ENCODE data around the gene XYLT1.

Gene XYLT1

GRCh38 chr16:17228708-17229055 is 242.1 kb downstream of the XYLT1 start:
- H3K27me3 ChIP-seq (ENCODE audit: low read depth, low read length) = no peaks in the 10 kb centered on the region
- H2AFZ ChIP-seq (ENCODE audit: low read depth, low read length) = no peak overlapping the region
- no peak overlapping the region for H3K4me3 ChIP-seq (ENCODE audit: low read length)
- no peak overlapping the region for H3K9ac ChIP-seq (ENCODE audit: low read length)
- no peaks in the 10 kb centered on the region for H3K36me3 ChIP-seq (replicated peaks; ENCODE audit: low read depth, low read length)
- no peaks in the 10 kb centered on the region for H3K4me1 ChIP-seq (ENCODE audit: low read length)
- H3K27ac ChIP-seq (ENCODE audit: low read length) = no peak overlapping the region
- TF ChIP-seq, protein P1, sequence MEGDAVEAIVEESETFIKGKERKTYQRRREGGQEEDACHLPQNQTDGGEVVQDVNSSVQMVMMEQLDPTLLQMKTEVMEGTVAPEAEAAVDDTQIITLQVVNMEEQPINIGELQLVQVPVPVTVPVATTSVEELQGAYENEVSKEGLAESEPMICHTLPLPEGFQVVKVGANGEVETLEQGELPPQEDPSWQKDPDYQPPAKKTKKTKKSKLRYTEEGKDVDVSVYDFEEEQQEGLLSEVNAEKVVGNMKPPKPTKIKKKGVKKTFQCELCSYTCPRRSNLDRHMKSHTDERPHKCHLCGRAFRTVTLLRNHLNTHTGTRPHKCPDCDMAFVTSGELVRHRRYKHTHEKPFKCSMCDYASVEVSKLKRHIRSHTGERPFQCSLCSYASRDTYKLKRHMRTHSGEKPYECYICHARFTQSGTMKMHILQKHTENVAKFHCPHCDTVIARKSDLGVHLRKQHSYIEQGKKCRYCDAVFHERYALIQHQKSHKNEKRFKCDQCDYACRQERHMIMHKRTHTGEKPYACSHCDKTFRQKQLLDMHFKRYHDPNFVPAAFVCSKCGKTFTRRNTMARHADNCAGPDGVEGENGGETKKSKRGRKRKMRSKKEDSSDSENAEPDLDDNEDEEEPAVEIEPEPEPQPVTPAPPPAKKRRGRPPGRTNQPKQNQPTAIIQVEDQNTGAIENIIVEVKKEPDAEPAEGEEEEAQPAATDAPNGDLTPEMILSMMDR (IDR thresholded peaks at IDR 0.05; ENCODE audit: low read depth, low read length) = no peak
- no peak for TF ChIP-seq EZH2phosphoT487 (IDR thresholded peaks at IDR 0.05; ENCODE audit: low read depth)
- H4K20me1 ChIP-seq (ENCODE audit: insufficient read depth, low read length) = no peaks in the 10 kb centered on the region
- no peaks in the 10 kb centered on the region for H3K9me3 ChIP-seq (ENCODE audit: insufficient read depth, low read length)
- H3K79me2 ChIP-seq (ENCODE audit: low read length) = no peaks in the 10 kb centered on the region
- no peak overlapping the region for H3K4me2 ChIP-seq (ENCODE audit: low read length)

DNA sequence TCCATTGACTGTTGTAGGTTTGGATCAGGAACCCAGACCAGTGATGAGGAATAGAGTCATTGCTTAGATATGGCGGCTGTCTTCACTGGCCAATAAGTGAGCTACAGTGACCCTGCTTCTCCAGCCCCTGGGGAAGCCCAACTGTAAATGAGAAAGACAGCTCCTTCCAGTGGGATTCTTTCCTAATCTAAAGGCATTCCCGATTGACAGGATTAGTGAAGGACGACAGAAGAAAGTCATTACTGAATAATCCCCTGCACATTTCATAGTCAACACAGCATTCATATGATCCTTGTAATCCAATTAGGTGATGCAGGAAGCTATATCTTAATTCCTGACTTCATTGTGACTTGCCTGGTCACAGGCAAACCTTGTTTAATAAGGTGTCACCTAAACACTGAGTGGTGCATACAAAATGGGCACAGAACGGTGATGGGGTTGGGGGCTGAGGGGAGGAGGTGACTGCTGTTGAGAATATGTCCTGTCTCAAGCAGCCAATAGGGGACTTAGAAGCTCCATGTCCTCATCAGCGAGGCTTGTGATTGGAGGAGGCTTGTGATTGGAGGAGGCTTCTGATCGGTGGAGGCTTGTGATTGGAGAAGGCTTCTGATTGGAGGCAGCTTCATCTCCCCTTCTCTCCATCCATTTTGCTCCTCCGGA is 242.6 kb downstream of the XYLT1 start:
- no peak overlapping the region for H3K9ac ChIP-seq (ENCODE audit: low read length)
- no peaks in the 10 kb centered on the region for H3K79me2 ChIP-seq (ENCODE audit: low read length)
- no peaks in the 10 kb centered on the region for H3K36me3 ChIP-seq (replicated peaks; ENCODE audit: low read depth, low read length)
- TF ChIP-seq, protein P1 (IDR thresholded peaks at IDR 0.05; ENCODE audit: low read depth, low read length) = no peak
- TF ChIP-seq EZH2phosphoT487 (IDR thresholded peaks at IDR 0.05; ENCODE audit: low read depth) = no peak
- H3K4me2 ChIP-seq (ENCODE audit: low read length) = no peak overlapping the region
- no peaks in the 10 kb centered on the region for H3K4me1 ChIP-seq (ENCODE audit: low read length)
- H3K4me3 ChIP-seq (ENCODE audit: low read length) = no peak overlapping the region
- H2AFZ ChIP-seq (ENCODE audit: low read depth, low read length) = no peak overlapping the region
- H3K27ac ChIP-seq (ENCODE audit: low read length) = no peak overlapping the region
- no peaks in the 10 kb centered on the region for H3K27me3 ChIP-seq (ENCODE audit: low read depth, low read length)
- no peaks in the 10 kb centered on the region for H4K20me1 ChIP-seq (ENCODE audit: insufficient read depth, low read length)
- no peaks in the 10 kb centered on the region for H3K9me3 ChIP-seq (ENCODE audit: insufficient read depth, low read length)

- Histone ChIP-seq H3K9ac (ENCODE audit: low read length) (no peak overlapping the region), H3K4me3 (ENCODE audit: low read length) (no peak overlapping the region), H2AFZ (ENCODE audit: low read depth, low read length) (no peak overlapping the region), H3K27ac (ENCODE audit: low read length) (no peak overlapping the region), H3K79me2 (ENCODE audit: low read length) (no peaks in the 10 kb centered on the region), H3K27me3 (ENCODE audit: low read depth, low read length) (no peaks in the 10 kb centered on the region), H3K36me3 (replicated peaks; ENCODE audit: low read depth, low read length) (no peaks in the 10 kb centered on the region), H4K20me1 (ENCODE audit: insufficient read depth, low read length) (no peaks in the 10 kb centered on the region), H3K9me3 (ENCODE audit: insufficient read depth, low read length) (no peaks in the 10 kb centered on the region), H3K4me1 (ENCODE audit: low read length) (no peaks in the 10 kb centered on the region), H3K4me2 (ENCODE audit: low read length) (no peak overlapping the region)
- no peak for TF ChIP-seq EZH2phosphoT487 (IDR thresholded peaks at IDR 0.05; ENCODE audit: low read depth)
- TF ChIP-seq, protein P1 (IDR thresholded peaks at IDR 0.05; ENCODE audit: low read depth, low read length) = no peak
Observed at GRCh38 chr16:17227278-17227677, 243.5 kb downstream of the XYLT1 start.

- Histone ChIP-seq H3K4me3 (ENCODE audit: low read length) (no peak overlapping the region), H4K20me1 (ENCODE audit: insufficient read depth, low read length) (no peaks in the 10 kb centered on the region), H3K9ac (ENCODE audit: low read length) (no peak overlapping the region), H3K4me1 (ENCODE audit: low read length) (no peaks in the 10 kb centered on the region), H3K4me2 (ENCODE audit: low read length) (no peak overlapping the region), H3K9me3 (ENCODE audit: insufficient read depth, low read length) (no peaks in the 10 kb centered on the region), H3K79me2 (ENCODE audit: low read length) (no peaks in the 10 kb centered on the region), H3K27ac (ENCODE audit: low read length) (no peak overlapping the region), H3K36me3 (replicated peaks; ENCODE audit: low read depth, low read length) (no peaks in the 10 kb centered on the region), H2AFZ (ENCODE audit: low read depth, low read length) (no peak overlapping the region), H3K27me3 (ENCODE audit: low read depth, low read length) (no peaks in the 10 kb centered on the region)
- TF ChIP-seq EZH2phosphoT487 (IDR thresholded peaks at IDR 0.05; ENCODE audit: low read depth) = no peak
- TF ChIP-seq, protein P1 (IDR thresholded peaks at IDR 0.05; ENCODE audit: low read depth, low read length) = no peak
Observed at GRCh38 chr16:17225541-17225940, 245.2 kb downstream of the XYLT1 start.

Measured in OCI-LY3 (cell line).